Coronary artery (tissue), 2 donors: ENCODE measurements around the gene SLC37A2.

Source experiments
- DNase-seq: peaks from one replicate; pipeline ENCODE4 v3.0.0-alpha.2; 2017; ENCODE audit warnings: low spot score
- H3K27ac ChIP-seq, 2 donors: fragments of 200-600 bp; sonication (generic); one replicate each; pipeline ENCODE4 v1.5.1; 2016 to 2019
- H3K4me3 ChIP-seq: fragments of 200-600 bp; sonication (generic); 2 replicates; pipeline ENCODE4 v1.5.1; 2016; ENCODE audit warnings: mild to moderate bottlenecking, moderate library complexity
- TF ChIP-seq, protein P1 (sequence below): fragments of 200-600 bp; sonication (generic); IDR thresholded peaks from one replicate; pipeline ENCODE4 v1.5.1; 2019; ENCODE audit warnings: antibody characterized with exemption

Gene SLC37A2

DNA sequence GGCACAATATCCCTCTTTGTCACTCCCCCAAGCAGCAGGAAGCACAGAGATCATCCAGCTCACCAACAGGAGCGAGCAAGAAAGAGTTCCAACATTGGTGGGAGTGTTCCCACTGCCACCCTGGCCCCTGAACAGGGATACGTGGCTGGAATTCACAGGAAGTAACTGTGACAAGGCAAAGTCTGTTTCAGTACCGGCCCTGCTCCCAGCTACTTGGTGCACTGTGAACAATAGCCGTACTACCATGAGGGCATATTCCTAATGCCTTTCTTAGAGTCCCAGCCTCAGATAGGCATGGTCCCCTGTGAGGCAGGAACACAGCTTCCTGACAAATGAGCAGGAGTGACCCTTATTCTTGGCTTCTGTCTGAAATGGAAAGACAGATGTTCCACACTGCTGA is 1.8 kb upstream of the SLC37A2 start:
- DNase-seq: no peak
- TF ChIP-seq, protein P1, sequence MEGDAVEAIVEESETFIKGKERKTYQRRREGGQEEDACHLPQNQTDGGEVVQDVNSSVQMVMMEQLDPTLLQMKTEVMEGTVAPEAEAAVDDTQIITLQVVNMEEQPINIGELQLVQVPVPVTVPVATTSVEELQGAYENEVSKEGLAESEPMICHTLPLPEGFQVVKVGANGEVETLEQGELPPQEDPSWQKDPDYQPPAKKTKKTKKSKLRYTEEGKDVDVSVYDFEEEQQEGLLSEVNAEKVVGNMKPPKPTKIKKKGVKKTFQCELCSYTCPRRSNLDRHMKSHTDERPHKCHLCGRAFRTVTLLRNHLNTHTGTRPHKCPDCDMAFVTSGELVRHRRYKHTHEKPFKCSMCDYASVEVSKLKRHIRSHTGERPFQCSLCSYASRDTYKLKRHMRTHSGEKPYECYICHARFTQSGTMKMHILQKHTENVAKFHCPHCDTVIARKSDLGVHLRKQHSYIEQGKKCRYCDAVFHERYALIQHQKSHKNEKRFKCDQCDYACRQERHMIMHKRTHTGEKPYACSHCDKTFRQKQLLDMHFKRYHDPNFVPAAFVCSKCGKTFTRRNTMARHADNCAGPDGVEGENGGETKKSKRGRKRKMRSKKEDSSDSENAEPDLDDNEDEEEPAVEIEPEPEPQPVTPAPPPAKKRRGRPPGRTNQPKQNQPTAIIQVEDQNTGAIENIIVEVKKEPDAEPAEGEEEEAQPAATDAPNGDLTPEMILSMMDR: no peak
- Histone ChIP-seq H3K27ac (no peak overlapping the region), H3K4me3 (no peak overlapping the region)

DNA sequence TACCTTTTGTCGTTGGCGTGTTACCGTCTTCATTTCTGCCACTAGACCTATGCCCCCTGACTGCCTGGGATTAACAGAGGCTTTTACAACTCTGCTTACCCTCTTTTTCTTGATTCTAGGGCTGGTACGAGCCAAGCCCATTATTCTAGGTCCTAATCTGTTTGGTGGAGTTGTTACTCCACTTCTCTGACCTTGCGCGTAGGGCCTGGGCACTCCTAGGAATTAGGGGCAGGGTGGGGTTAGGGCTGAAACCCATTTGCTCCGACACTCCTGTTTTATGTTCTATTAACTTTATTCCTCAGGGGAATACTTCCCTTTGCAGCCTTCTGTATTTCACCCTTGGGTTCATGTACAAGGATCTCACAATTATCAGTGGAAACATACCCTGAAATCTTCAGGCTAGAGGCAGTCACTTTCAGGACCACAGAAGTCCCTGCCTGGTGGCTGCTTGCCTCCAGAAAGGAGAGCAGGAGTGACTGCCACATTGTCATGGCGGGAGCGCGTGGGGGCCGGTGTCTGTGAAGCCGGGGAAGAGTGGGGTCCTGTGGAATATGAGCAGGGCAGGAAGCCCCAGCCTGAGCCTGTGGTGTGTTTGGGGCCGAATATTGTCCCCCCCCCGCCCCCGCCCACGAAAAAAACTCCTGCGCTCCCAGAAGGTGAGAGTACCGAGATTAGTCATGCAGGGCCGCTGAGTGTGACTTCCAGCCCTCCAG is 731 bp upstream of the SLC37A2 start:
- peak overlapping the region; percentile 83 for H3K4me3 ChIP-seq
- DNase-seq: no peak
- TF ChIP-seq, protein P1: no peak
- H3K27ac ChIP-seq: peak overlapping the region; percentile 39 to 80

DNA sequence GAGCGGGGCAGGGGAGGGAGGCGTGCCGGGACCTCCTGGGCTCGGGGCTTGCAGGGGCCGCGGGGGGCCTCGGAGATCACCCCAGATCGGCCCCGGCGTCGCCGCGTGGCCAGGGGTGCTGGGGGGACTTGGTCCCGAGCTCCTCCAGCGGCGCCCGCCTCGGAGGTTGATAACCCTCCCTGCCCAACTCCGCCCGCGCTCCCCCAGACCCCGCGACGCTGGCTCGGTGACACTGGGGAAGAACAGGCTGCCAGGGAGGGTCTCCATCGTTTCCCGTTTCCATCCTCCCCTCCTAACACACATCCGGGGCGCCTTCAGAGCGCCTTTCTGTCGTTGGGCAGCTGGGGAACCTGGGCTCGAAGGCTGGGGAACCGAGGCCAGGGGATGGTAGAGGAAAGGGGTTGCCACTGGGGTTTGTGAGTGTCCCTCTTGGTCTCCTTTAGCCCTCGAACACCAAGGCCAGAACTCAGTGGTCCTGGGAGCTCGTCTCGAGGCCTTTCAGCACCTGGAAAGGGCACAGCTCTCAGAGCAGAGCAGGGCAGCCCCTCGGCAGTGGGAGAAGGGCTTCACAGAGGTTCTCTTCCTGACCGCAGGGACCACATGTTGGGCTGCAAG is 431 bp downstream of the SLC37A2 start:
- DNase-seq: peak; percentile 73
- TF ChIP-seq, protein P1: no peak
- peak overlapping the region; percentile 83 for H3K4me3 ChIP-seq
- H3K27ac ChIP-seq: peak overlapping the region; percentile 39 to 80

DNA sequence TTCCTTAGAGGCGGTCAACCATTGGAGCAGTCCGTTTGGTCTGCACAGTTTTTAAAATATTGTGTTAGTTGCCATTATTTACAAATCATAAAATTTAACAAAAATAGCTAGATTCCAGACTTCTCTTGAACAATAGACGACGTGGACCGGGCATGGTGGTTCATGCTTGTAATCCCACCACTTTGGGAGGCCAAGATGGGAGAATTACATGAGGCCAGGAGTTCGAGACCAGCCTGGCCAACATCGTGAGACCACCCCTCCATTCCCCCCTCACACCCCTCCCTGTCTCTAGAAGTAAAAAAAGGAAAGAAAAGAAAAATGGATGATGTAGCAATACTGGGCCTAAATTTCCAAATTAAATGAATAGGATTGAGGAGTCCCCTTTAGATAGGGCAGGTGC is 965 bp downstream of the SLC37A2 start:
- TF ChIP-seq, protein P1: no peak
- H3K4me3 ChIP-seq: peak overlapping the region; percentile 83
- H3K27ac ChIP-seq: peak overlapping the region in 1 of 2 donors; percentile 80
- no peak for DNase-seq

DNA sequence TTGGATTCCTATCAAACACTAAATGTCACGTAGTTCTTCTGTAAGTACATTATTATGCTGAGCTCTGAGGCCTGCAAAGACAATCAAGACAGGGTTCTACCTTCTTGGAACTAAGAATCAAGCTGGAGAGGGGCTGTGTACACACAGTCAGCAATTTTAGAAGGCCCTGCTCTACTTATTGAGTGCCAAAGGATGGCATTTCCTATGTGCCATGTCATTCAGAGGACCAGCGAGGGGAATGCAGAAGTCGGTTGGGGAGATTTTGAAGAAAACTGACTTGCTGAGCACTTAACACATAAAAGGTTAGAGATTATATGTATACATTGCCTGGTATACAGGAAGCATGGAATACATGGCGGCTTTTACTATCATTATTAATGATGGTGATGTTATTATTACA is 5.3 kb downstream of the SLC37A2 start:
- Histone ChIP-seq H3K4me3 (no peak overlapping the region), H3K27ac (no peak overlapping the region)
- TF ChIP-seq, protein P1: no peak
- no peak for DNase-seq

DNA sequence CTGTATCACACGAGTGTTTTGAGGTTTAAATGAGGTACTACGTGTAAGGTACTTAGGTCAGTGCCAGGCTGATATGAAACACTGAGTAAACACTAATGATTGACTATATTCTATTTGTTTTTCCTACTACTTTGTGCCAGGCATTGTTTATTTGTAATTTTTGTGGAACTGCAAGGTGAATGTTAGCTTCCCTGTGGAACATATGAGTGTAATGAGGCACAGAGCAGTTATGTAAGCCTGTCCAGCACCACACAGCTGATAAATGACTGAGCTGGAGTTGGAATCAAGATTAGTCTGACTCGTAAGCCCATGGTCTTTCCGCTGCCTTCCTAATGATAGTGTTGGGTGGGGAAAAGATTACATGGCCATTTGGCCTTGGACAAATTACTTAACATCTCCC is 5.9 kb downstream of the SLC37A2 start:
- DNase-seq: no peak
- Histone ChIP-seq H3K27ac (peak overlapping the region in 1 of 2 donors; percentile 79), H3K4me3 (no peak overlapping the region)
- TF ChIP-seq, protein P1: no peak

DNA sequence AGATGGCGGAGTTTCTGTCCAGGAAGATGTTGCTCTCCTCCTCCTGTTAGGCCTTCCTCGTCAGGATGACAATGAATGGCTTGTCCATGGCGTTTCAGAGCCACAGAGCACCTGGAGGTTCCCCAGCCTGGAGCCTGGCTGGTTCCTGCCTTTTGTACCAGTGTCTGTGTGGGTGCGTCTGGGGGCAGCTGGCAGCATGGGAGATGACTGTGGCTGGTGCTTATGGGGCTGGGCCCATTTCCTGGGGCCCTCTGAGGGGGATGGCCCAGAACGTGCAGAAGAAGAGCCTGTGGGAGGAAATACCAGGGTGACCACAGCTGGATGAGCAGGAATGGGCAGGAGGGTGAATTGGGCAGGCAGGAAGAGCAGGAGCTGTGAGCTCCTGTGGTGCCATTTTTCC is 6.7 kb downstream of the SLC37A2 start:
- Histone ChIP-seq H3K4me3 (no peak overlapping the region), H3K27ac (peak overlapping the region; percentile 5 to 79)
- TF ChIP-seq, protein P1: no peak
- DNase-seq: no peak
